ENCODE measurements around the gene SPI1.

SPI1 gene

DNA sequence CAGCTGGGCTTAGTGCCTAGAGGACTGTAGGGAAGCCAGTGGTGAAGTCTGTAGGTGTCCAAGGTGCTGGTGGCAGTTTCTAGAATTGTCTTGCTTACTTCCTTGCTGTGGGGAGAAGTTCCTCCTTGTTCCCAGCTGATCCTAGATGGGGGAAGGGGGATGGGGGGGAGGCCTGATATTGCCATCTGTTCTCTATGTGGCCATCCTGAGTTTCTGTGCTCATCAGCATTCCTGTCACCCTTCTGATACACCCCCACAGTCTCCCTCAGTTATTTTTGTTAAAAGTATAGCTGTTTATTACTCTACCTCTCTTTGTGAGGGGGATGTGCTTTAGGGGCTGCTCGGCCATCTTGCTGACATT lies 71.9 kb downstream of the SPI1 start:
- Histone ChIP-seq H3K36me3 (ENCODE audit: insufficient read depth, insufficient read length, low read length) (peaks cover 49% of the 10 kb centered on the region), H3K4me1 (ENCODE audit: insufficient read depth, insufficient read length) (peaks cover 9% of the 10 kb centered on the region), H3K9me3 (ENCODE audit: insufficient read depth, low read length) (peaks cover 17% of the 10 kb centered on the region), H3K9ac (ENCODE audit: insufficient read length, low read depth) (no peak overlapping the region), H3K4me3 (ENCODE audit: insufficient read length, low read depth) (no peak overlapping the region), H3K27me3 (ENCODE audit: insufficient read depth, insufficient read length) (no peaks in the 10 kb centered on the region)
- no peak for DNase-seq (ENCODE audit: low read depth, low spot score)
- TF ChIP-seq ZNF274 (IDR thresholded peaks at IDR 0.05; ENCODE audit: low read depth, low read length) (no peak), YY1 (IDR thresholded peaks at IDR 0.05; ENCODE audit: insufficient read depth, insufficient read length) (no peak), SUZ12 (IDR thresholded peaks at IDR 0.05; ENCODE audit: extremely low read depth, insufficient read depth, insufficient read length) (no peak)

DNA sequence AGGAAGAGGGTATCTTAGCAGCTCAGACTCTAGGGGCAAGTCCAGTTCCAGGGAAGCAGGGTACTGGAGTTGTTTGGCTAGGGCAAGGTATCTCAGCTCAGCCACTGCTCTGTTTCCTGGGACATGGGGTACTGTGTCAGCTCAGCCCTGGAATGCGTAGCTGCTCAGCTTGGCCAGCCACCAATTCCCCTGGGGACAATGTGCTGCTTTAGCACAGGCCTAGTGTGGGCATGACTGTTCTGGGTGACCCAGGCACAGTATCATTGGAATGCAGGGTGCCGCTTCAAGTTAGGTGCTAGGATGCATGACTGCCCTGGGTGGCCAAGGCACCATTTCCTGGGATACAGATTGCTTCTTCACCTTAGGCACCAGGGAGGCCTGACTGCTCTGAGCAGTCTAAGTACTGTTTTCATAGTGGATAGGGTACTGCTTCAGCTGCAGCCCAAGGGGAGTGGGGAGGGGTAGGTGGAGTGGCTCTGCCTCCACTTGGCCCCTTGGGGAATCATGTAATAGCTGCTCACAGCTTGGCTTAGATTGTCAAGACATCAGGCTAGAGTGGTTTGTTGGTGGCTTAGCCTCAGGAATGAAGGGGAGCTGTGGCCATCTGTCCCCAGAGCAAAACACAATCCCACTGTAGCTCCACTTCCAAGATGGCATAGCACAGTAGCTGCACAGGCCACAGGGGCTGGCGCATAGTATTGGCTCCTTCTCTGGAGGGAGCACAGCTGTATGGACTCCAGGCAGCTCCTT lies 72.4 kb downstream of the SPI1 start:
- peaks cover 9% of the 10 kb centered on the region for H3K4me1 ChIP-seq (ENCODE audit: insufficient read depth, insufficient read length)
- peaks cover 17% of the 10 kb centered on the region for H3K9me3 ChIP-seq (ENCODE audit: insufficient read depth, low read length)
- no peak for DNase-seq (ENCODE audit: low read depth, low spot score)
- H3K27me3 ChIP-seq (ENCODE audit: insufficient read depth, insufficient read length), result no peaks in the 10 kb centered on the region
- no peak overlapping the region for H3K9ac ChIP-seq (ENCODE audit: insufficient read length, low read depth)
- no peak overlapping the region for H3K4me3 ChIP-seq (ENCODE audit: insufficient read length, low read depth)
- peaks cover 46% of the 10 kb centered on the region for H3K36me3 ChIP-seq (ENCODE audit: insufficient read depth, insufficient read length, low read length)
- TF ChIP-seq ZNF274 (IDR thresholded peaks at IDR 0.05; ENCODE audit: low read depth, low read length) (no peak), YY1 (IDR thresholded peaks at IDR 0.05; ENCODE audit: insufficient read depth, insufficient read length) (no peak), SUZ12 (IDR thresholded peaks at IDR 0.05; ENCODE audit: extremely low read depth, insufficient read depth, insufficient read length) (no peak)

Data from NT2/D1 (cell line).